Calu3 (cell line): ENCODE results near the gene TSC1. TPM values are rescaled to one million over a fixed set of nuclear protein-coding genes. Genes with fewer than 3 reads are reported as not detected.

Experiments
- BruUV-seq: library from RNA; stranded (reverse); fragments of 400-500 nt; replicated peaks from 2 replicates; lab custom pipeline; 2021; lab: Mats Ljungman, UMichigan
- CTCF ChIA-PET: fragments of 300-600 bp; sonication (Branson Sonifier 250); formaldehyde crosslinking; loops from one replicate; lab custom pipeline; 2022; ENCODE audit warnings: antibody characterized with exemption; lab: Charles Lee
- DNase-seq: peaks from one replicate; pipeline ENCODE4 v3.0.0; 2022
- H3K27ac Mint-ChIP-seq: one replicate; pipeline ENCODE4 v1.8.0; 2022; ENCODE audit warnings: mixed read lengths; ENCODE audit not compliant: unreplicated experiment
- H3K27me3 Mint-ChIP-seq: one replicate; pipeline ENCODE4 v1.8.0; 2022; ENCODE audit warnings: mixed read lengths; ENCODE audit not compliant: unreplicated experiment
- H3K36me3 Mint-ChIP-seq: one replicate; pipeline ENCODE4 v1.8.0; 2022; ENCODE audit warnings: mild to moderate bottlenecking, moderate library complexity, mixed read lengths; ENCODE audit not compliant: insufficient read depth, unreplicated experiment
- H3K4me1 Mint-ChIP-seq: one replicate; pipeline ENCODE4 v1.8.0; 2022; ENCODE audit warnings: mild to moderate bottlenecking, low read depth, mixed read lengths; ENCODE audit not compliant: unreplicated experiment
- H3K4me3 Mint-ChIP-seq: one replicate; pipeline ENCODE4 v1.8.0; 2022; ENCODE audit warnings: mild to moderate bottlenecking, low read depth, moderate library complexity, mixed read lengths; ENCODE audit not compliant: unreplicated experiment
- H3K9me3 Mint-ChIP-seq: one replicate; pipeline ENCODE4 v1.8.0; 2022; ENCODE audit warnings: low read depth, mixed read lengths; ENCODE audit not compliant: unreplicated experiment
- CTCF ChIP-seq: fragments of 200-600 bp; IDR thresholded peaks from one replicate; pipeline ENCODE4 v1.8.0; 2022; ENCODE audit warnings: antibody characterized with exemption; ENCODE audit not compliant: unreplicated experiment
- intact Hi-C: fragments of 100-400 bp; cut with micrococcal nuclease; formaldehyde crosslinking; loops from one replicate; pipeline ENCODE4 v1.10.0; 2022; ENCODE audit not compliant: unreplicated experiment
- total RNA-seq: library from RNA; stranded (reverse); gene quantifications from 2 replicates; pipeline ENCODE4 v1.2.3, GENCODE V29; 2022

The TSC1 gene
- total RNA-seq, 1 experiment from 2014 or later = 31.7 TPM

GRCh38 chr9:132975961-132976360 lies 31.5 kb upstream of the TSC1 start:
- intact Hi-C loops = no loop called here
- no peak overlapping the region for H3K4me3 Mint-ChIP-seq
- CTCF ChIA-PET = interaction anchor here (1.3 kb wide), 1 partner anchor 46 kb away, joined by 4 read pairs; no protein-coding TSS in a partner anchor

GRCh38 chr9:132973713-132974112 lies 29.3 kb upstream of the TSC1 start:
- H3K4me3 Mint-ChIP-seq = no peak overlapping the region
- H3K27me3 Mint-ChIP-seq = peaks cover 13% of the 10 kb centered on the region
- intact Hi-C loops = loop anchor here (2.0 to 5.0 kb wide), 2 partner anchors 73 to 176 kb away; no protein-coding TSS in a partner anchor
- H3K27ac Mint-ChIP-seq = no peak overlapping the region
- no peak for TF ChIP-seq CTCF
- H3K9me3 Mint-ChIP-seq = no peaks in the 10 kb centered on the region
- H3K4me1 Mint-ChIP-seq = peaks cover 21% of the 10 kb centered on the region
- no TSS peak for BruUV-seq
- no peak for DNase-seq
- H3K36me3 Mint-ChIP-seq = peaks cover 7% of the 10 kb centered on the region
- CTCF ChIA-PET = no interaction called here

More at GRCh38 chr9:132975961-132976360, 31.5 kb upstream of the TSC1 start:
- Mint-ChIP-seq H3K9me3 (no peaks in the 10 kb centered on the region), H3K4me1 (peaks cover 18% of the 10 kb centered on the region), H3K27ac (no peak overlapping the region), H3K36me3 (peaks cover 7% of the 10 kb centered on the region), H3K27me3 (peaks cover 31% of the 10 kb centered on the region)
- no TSS peak for BruUV-seq
- no peak for DNase-seq
- no peak for TF ChIP-seq CTCF

- Mint-ChIP-seq H3K36me3 (peaks cover 7% of the 10 kb centered on the region), H3K4me1 (peaks cover 21% of the 10 kb centered on the region), H3K27me3 (peaks cover 7% of the 10 kb centered on the region), H3K4me3 (peak overlapping the region; percentile 49), H3K9me3 (no peaks in the 10 kb centered on the region), H3K27ac (no peak overlapping the region)
- intact Hi-C loops = loop anchor here (2.0 to 5.0 kb wide), 2 partner anchors 72 to 176 kb away; no protein-coding TSS in a partner anchor
- TF ChIP-seq CTCF = no peak
- no peak for DNase-seq
- CTCF ChIA-PET = no interaction called here
- no TSS peak for BruUV-seq
Measured at GRCh38 chr9:132973166-132973565, 28.8 kb upstream of the TSC1 start.

- CTCF ChIA-PET = no interaction called here
Measured at GRCh38 chr9:132970324-132971062, 26.1 kb upstream of the TSC1 start.

More at GRCh38 chr9:132970324-132971062, 26.1 kb upstream of the TSC1 start:
- TF ChIP-seq CTCF = no peak
- intact Hi-C loops = loop anchor here (5.0 kb wide), 1 partner anchor 173 kb away; no protein-coding TSS in a partner anchor
- Mint-ChIP-seq H3K36me3 (peaks cover 7% of the 10 kb centered on the region), H3K27ac (no peak overlapping the region), H3K4me3 (no peak overlapping the region), H3K9me3 (no peaks in the 10 kb centered on the region), H3K27me3 (no peaks in the 10 kb centered on the region), H3K4me1 (peaks cover 17% of the 10 kb centered on the region)
- DNase-seq = no peak
- BruUV-seq = no TSS peak
